Right atrium auricular region (tissue), 2 donors: Measurements from ENCODE around the gene EPYC. TPM values are rescaled to one million over a fixed set of nuclear protein-coding genes. Genes with fewer than 3 reads are reported as not detected.

Source experiments
- DNase-seq: peaks from one replicate; pipeline ENCODE4 v3.0.0-alpha.2; 2019; ENCODE audit warnings: low spot score
- H3K27ac ChIP-seq, 2 donors: fragments of 200-600 bp; sonication (generic); 1 replicate in 1 of 2; 2 replicates in 1 of 2; pipeline ENCODE4 v1.5.1; 2016 to 2019
- H3K27me3 ChIP-seq, 2 donors: fragments of 200-600 bp; sonication (generic); one replicate each; pipeline versions ENCODE4 v1.5.1 to v1.6.0; 2017 to 2019
- H3K36me3 ChIP-seq: fragments of 200-600 bp; sonication (generic); one replicate; pipeline ENCODE4 v1.5.1; 2016
- H3K4me1 ChIP-seq, 2 donors: fragments of 200-600 bp; sonication (generic); one replicate each; pipeline versions ENCODE4 v1.5.1 to v1.6.0; 2017 to 2019
- H3K4me3 ChIP-seq, 2 donors: fragments of 200-600 bp; sonication (generic); 1 replicate in 1 of 2; 2 replicates in 1 of 2; pipeline ENCODE4 v1.5.1; 2017 to 2019; ENCODE audit warnings: mild to moderate bottlenecking in 1 of 2, moderate library complexity in 1 of 2
- H3K9me3 ChIP-seq, 2 donors: fragments of 200-600 bp; sonication (generic); one replicate each; pipeline ENCODE4 v1.5.1; 2019
- total RNA-seq, 2 donors: library from RNA; depleted of rRNA; stranded (reverse); fragments of >200 nt; gene quantifications; one replicate each; pipeline ENCODE4 v1.1.0, GENCODE V29; 2016
- TF ChIP-seq, protein P1 (sequence below), 2 donors: fragments of 200-600 bp; sonication (generic); IDR thresholded peaks; one replicate each; pipeline ENCODE4 v1.5.1; 2019; ENCODE audit warnings: antibody characterized with exemption in 2 of 2

The EPYC gene
- total RNA-seq, 2 donors from 2014 or later, result not detected

DNA sequence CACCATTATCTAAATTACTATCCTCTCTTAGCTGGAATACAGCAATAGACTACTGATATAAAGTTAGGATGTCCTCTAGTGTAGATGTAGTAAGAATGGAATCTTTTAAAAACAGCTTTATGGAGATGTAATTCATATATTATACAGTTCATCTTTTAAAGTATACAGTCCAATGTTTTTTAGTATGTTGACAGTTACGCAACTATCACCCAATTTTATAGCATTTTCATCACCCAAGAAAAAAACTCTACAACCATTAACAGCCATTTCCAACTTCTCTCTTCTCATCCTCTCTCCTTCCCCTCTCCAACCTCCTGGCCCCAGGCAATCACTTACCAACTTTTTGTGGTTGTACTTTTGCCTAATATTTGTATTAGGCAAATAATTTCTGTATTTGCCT, 22.6 kb downstream of the EPYC start:
- no peak overlapping the region for H3K4me3 ChIP-seq
- H3K36me3 ChIP-seq, result no peaks in the 10 kb centered on the region
- TF ChIP-seq, protein P1, sequence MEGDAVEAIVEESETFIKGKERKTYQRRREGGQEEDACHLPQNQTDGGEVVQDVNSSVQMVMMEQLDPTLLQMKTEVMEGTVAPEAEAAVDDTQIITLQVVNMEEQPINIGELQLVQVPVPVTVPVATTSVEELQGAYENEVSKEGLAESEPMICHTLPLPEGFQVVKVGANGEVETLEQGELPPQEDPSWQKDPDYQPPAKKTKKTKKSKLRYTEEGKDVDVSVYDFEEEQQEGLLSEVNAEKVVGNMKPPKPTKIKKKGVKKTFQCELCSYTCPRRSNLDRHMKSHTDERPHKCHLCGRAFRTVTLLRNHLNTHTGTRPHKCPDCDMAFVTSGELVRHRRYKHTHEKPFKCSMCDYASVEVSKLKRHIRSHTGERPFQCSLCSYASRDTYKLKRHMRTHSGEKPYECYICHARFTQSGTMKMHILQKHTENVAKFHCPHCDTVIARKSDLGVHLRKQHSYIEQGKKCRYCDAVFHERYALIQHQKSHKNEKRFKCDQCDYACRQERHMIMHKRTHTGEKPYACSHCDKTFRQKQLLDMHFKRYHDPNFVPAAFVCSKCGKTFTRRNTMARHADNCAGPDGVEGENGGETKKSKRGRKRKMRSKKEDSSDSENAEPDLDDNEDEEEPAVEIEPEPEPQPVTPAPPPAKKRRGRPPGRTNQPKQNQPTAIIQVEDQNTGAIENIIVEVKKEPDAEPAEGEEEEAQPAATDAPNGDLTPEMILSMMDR (IDR thresholded peaks at IDR 0.05), result no peak
- H3K27ac ChIP-seq, result no peak overlapping the region
- no peaks in the 10 kb centered on the region for H3K27me3 ChIP-seq
- H3K9me3 ChIP-seq, result peaks cover 0 to 6% of the 10 kb centered on the region in 2 donors
- no peaks in the 10 kb centered on the region for H3K4me1 ChIP-seq
- no peak for DNase-seq

DNA sequence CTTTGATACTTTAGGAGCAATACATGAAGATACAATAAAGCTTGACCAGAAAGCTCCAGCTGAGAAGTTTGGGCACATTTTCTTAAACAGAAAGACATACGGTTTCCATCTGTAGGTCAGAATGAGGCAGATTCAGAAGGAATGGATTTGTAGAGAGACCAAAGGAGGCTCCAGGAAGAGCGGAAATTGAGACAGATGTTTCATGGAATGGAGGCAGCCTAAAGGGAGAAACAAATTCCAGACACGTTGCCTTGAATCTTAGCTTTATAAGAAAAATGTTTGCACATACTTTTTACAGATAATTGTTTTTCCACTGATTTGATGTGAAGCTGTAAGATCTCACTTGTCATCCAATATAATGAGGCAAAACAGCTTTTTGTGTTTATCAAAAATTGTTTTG, 24.8 kb downstream of the EPYC start:
- Histone ChIP-seq H3K27me3 (no peaks in the 10 kb centered on the region), H3K27ac (peak overlapping the region in 1 of 2 donors; percentile 17), H3K9me3 (no peaks in the 10 kb centered on the region), H3K36me3 (no peaks in the 10 kb centered on the region), H3K4me1 (no peaks in the 10 kb centered on the region), H3K4me3 (no peak overlapping the region)
- TF ChIP-seq, protein P1 (IDR thresholded peaks at IDR 0.05), result no peak
- no peak for DNase-seq

DNA sequence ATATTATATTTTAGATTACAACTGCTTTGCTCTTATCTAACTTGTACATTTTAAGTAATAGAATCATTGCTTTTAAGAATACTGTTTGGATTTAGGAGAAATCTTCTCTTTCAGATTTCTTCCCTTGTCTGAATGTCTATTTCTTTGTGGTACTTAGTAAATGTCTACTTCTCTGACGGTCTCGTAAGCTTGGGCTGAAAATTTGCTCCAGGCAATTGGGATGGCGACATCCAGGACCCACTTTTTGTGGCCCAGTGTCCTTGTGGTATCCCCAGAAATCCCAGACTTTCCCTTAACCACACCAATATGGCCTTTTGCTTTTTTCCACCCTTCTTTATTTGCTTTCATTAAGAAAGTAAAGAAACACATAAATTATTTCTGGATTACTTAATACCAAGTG, 25.8 kb downstream of the EPYC start:
- Histone ChIP-seq H3K27ac (peak overlapping the region in 1 of 2 donors; percentile 21), H3K27me3 (no peaks in the 10 kb centered on the region), H3K9me3 (no peaks in the 10 kb centered on the region), H3K4me3 (no peak overlapping the region), H3K4me1 (no peaks in the 10 kb centered on the region), H3K36me3 (no peaks in the 10 kb centered on the region)
- TF ChIP-seq, protein P1 (IDR thresholded peaks at IDR 0.05), result no peak
- DNase-seq, result no peak

DNA sequence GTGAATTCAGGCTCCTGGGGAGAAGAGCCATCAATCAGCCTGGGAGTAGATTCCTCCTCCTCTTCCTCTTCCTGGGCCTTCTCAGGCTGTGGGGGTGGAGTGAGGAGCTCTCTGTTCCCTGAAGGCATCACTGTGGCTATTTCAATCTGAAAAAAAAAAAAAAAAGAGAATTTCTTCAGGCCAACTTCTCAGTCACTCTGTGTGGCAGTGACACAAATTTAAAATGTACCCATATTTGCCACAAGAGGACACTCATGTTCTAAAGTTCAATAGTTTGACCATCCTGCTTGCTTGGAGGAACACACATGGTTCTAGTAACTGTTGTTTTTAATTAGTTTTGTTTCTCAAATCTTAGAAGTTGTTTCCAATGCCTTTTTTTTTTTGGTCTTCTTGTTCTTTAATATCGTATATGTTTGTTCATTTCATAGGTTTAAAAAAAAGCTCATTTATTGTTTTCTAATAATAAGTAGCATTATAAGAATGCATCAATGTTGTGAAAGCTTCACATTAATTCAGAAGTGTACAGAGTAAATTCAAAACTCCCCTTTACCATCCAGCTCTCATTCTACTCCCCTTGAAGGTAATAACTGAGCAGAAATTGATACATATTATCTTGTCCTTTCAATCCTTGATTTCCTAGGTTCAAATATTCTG, 26.5 kb downstream of the EPYC start:
- DNase-seq, result no peak
- Histone ChIP-seq H3K4me1 (no peaks in the 10 kb centered on the region), H3K27ac (no peak overlapping the region), H3K36me3 (no peaks in the 10 kb centered on the region), H3K9me3 (no peaks in the 10 kb centered on the region), H3K27me3 (no peaks in the 10 kb centered on the region), H3K4me3 (no peak overlapping the region)
- TF ChIP-seq, protein P1 (IDR thresholded peaks at IDR 0.05), result peak; percentile 46 to 74

DNA sequence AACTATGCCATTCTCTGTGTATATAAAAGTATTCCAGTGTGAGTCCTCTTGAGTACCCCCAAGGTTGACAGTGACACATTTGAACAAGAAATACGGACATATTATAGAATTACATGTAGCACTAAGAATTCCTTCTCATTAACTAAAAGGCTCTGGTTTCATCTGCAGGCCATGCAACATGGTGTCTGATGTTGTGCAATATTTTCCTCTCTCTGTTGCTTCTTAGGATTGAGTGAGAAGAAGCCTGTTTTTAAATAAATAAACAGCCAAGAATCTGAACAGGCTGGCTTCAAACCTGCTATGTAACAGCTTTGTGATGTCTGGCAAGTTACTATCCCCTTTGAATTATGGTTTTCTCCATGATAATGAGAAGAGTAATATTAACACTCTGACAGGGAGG, 27.5 kb downstream of the EPYC start:
- H3K27ac ChIP-seq, result no peak overlapping the region
- TF ChIP-seq, protein P1 (IDR thresholded peaks at IDR 0.05), result no peak
- H3K9me3 ChIP-seq, result no peaks in the 10 kb centered on the region
- H3K4me3 ChIP-seq, result no peak overlapping the region
- H3K36me3 ChIP-seq, result no peaks in the 10 kb centered on the region
- DNase-seq, result no peak
- no peaks in the 10 kb centered on the region for H3K27me3 ChIP-seq
- H3K4me1 ChIP-seq, result no peaks in the 10 kb centered on the region

DNA sequence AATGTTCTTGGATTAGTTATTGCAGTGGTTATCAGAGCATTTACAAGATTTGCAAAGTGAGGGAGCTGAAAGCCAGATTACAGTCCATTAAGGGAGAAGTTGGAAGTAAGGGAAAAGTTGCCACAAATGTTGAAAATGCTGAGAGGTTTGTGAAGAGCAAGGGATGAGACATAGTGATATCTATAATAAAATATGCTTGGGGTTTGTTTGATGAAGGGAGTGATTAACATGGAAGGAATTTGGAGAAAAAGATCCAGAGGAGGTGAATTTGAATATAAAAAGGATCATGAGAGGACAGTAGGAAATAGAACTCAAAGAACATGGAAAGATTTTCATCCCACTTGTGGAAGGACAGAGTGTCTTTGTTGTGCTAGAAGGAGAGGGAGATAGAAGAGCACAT, 30.5 kb downstream of the EPYC start:
- DNase-seq, result no peak
- TF ChIP-seq, protein P1 (IDR thresholded peaks at IDR 0.05), result no peak
- Histone ChIP-seq H3K9me3 (no peaks in the 10 kb centered on the region), H3K4me1 (no peaks in the 10 kb centered on the region), H3K36me3 (no peaks in the 10 kb centered on the region), H3K4me3 (no peak overlapping the region), H3K27ac (no peak overlapping the region), H3K27me3 (no peaks in the 10 kb centered on the region)
